ENCODE data around the gene OLFML2A. TPM values are rescaled to one million over a fixed set of nuclear protein-coding genes. Genes with fewer than 3 reads are reported as not detected.

OLFML2A gene
- total and polyA plus RNA-seq, 7 donors, result 0.46 to 147 (median 60.0) TPM

DNA sequence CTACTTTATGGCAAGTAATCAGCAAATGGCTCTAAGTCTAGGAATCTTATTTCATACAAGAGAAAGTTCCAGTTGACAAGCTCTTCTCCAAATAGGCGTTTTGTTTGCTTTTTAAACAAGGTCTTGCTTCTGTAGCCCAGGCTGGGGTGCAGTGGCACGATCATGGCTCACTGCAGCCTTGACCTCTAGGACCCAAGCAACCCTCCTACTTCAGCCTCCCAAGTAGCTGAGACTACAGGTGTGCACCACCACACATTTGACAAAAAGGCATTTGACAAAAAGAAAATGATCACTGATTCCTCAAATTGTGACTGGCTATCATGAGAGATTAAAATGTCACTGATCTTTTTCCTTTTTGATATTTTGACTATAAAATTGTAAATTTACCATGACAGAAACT, 37.6 kb upstream of the OLFML2A start:
- H3K4me1 ChIP-seq, result peaks cover 0 to 11% (median 9%) of the 10 kb centered on the region in 4 donors
- H3K36me3 ChIP-seq, result no peaks in the 10 kb centered on the region
- H3K27ac ChIP-seq, result no peak overlapping the region
- 48 to 81% methylated on average over 2 of the region's 2 CpGs for WGBS, 2 donors
- H3K4me3 ChIP-seq, result no peak overlapping the region
- DNase-seq, result no peak
- no peaks in the 10 kb centered on the region for H3K27me3 ChIP-seq
- no peaks in the 10 kb centered on the region for H3K9me3 ChIP-seq
- intact Hi-C loops (cut with DNase I), result no loop called here
- no peak for TF ChIP-seq CTCF (IDR thresholded peaks at IDR 0.05)
- TF ChIP-seq EP300 (IDR thresholded peaks at IDR 0.05), result no peak
- TF ChIP-seq POLR2AphosphoS5 (IDR thresholded peaks at IDR 0.05), result no peak
- TF ChIP-seq POLR2A (IDR thresholded peaks at IDR 0.05), result no peak

DNA sequence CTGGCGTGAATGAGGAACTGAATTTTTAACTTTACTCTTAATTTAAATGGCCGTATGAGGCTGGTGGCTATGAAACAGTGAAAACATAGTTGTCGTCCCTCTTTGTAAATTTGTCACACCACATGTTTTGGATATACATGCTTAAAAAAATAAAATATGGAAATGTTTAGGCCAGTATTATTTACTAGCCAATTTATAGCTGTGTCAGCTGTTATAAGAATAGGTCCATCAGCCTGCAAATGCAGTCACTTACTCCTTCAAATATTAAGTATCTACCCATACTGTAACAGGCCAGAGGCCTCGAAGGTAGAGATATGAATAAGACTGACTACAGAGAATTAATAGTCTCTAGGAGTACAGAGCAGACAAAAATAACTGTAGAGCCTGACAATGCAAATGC, 35.8 kb upstream of the OLFML2A start:
- no peaks in the 10 kb centered on the region for H3K9me3 ChIP-seq
- no peaks in the 10 kb centered on the region for H3K4me1 ChIP-seq
- WGBS, 2 donors, result 97 to 98% methylated on average over 4 of the region's 4 CpGs
- H3K36me3 ChIP-seq, result no peaks in the 10 kb centered on the region
- no peak overlapping the region for H3K27ac ChIP-seq
- TF ChIP-seq POLR2A (IDR thresholded peaks at IDR 0.05), result no peak
- TF ChIP-seq POLR2AphosphoS5 (IDR thresholded peaks at IDR 0.05), result no peak
- TF ChIP-seq CTCF (IDR thresholded peaks at IDR 0.05), result no peak
- TF ChIP-seq EP300 (IDR thresholded peaks at IDR 0.05), result no peak
- intact Hi-C loops (cut with DNase I), result no loop called here
- no peak for DNase-seq
- no peaks in the 10 kb centered on the region for H3K27me3 ChIP-seq
- H3K4me3 ChIP-seq, result no peak overlapping the region

GRCh38 chr9:124741662-124742061, 35.3 kb upstream of the OLFML2A start:
- 73 to 84% methylated on average over 4 of the region's 4 CpGs for WGBS, 2 donors
- Histone ChIP-seq H3K9me3 (no peaks in the 10 kb centered on the region), H3K4me3 (no peak overlapping the region), H3K27ac (no peak overlapping the region), H3K27me3 (no peaks in the 10 kb centered on the region), H3K36me3 (no peaks in the 10 kb centered on the region), H3K4me1 (no peaks in the 10 kb centered on the region)
- intact Hi-C loops (cut with DNase I), result no loop called here
- no peak for TF ChIP-seq POLR2AphosphoS5 (IDR thresholded peaks at IDR 0.05)
- TF ChIP-seq EP300 (IDR thresholded peaks at IDR 0.05), result no peak
- no peak for TF ChIP-seq CTCF (IDR thresholded peaks at IDR 0.05)
- no peak for TF ChIP-seq POLR2A (IDR thresholded peaks at IDR 0.05)
- DNase-seq, result no peak

- intact Hi-C loops (cut with DNase I), result no loop called here
- Histone ChIP-seq H3K9me3 (no peaks in the 10 kb centered on the region), H3K4me3 (no peak overlapping the region), H3K27me3 (no peaks in the 10 kb centered on the region), H3K36me3 (no peaks in the 10 kb centered on the region), H3K27ac (no peak overlapping the region), H3K4me1 (no peaks in the 10 kb centered on the region)
- no peak for TF ChIP-seq POLR2AphosphoS5 (IDR thresholded peaks at IDR 0.05)
- TF ChIP-seq POLR2A (IDR thresholded peaks at IDR 0.05), result no peak
- no peak for DNase-seq
These were observed 34.0 kb upstream of the OLFML2A start for GRCh38 chr9:124742940-124743339.

GRCh38 chr9:124743686-124744348, 33.1 kb upstream of the OLFML2A start:
- H3K4me3 ChIP-seq, result no peak overlapping the region
- no peaks in the 10 kb centered on the region for H3K36me3 ChIP-seq
- no peak overlapping the region for H3K27ac ChIP-seq
- TF ChIP-seq POLR2AphosphoS5 (IDR thresholded peaks at IDR 0.05), result no peak
- TF ChIP-seq EP300 (IDR thresholded peaks at IDR 0.05), result no peak
- no peak for TF ChIP-seq CTCF (IDR thresholded peaks at IDR 0.05)
- TF ChIP-seq POLR2A (IDR thresholded peaks at IDR 0.05), result no peak
- DNase-seq, result no peak
- 55 to 77% methylated on average over 5 of the region's 5 CpGs for WGBS, 2 donors
- H3K4me1 ChIP-seq, result no peaks in the 10 kb centered on the region
- H3K9me3 ChIP-seq, result no peaks in the 10 kb centered on the region
- intact Hi-C loops (cut with DNase I), result no loop called here
- no peaks in the 10 kb centered on the region for H3K27me3 ChIP-seq

Measured in sigmoid colon (tissue), 7 donors.